Occipital lobe (tissue), 2 donors: Measurements from ENCODE around the gene IL27RA. TPM values are rescaled to one million over a fixed set of nuclear protein-coding genes. Genes with fewer than 3 reads are reported as not detected.
"Not testable (repeated sequence)": the region's sequence is repeated elsewhere in the genome, so short reads cannot be mapped to it uniquely, and the experiment has no call there.

ENCODE experiments used
- DNase-seq: peaks from one replicate; lab custom pipeline; 2025; lab: John Stamatoyannopoulos, UW
- total RNA-seq: library from RNA; depleted of rRNA; stranded (reverse); fragments of >200 nt; gene quantifications from one replicate; pipeline ENCODE4 v1.2.3, GENCODE V29; 2014

Gene IL27RA
- total RNA-seq, 1 donor from 2014 or later = 7.0 TPM

- no peak for DNase-seq
These were observed 33.1 kb upstream of the IL27RA start for GRCh38 chr19:13998426-13998825.

DNA sequence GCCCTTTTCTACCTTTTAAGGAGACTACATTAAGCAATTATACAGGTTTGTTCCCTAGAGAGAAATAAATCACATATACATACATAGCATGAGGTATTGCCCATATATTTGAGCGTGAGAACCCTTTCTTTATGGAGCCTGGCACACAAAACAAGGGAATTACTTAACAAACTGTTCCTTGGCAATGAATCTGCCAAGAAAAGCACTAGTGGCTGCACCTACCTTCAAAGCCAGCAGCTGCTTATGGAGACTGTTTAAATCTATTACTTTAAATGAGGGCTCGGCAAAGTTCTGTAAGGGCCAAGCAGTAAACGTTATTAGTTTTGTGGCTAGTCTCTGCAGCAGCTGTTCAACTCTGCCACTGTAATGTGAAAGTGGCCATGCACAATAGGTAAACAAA, 32.5 kb upstream of the IL27RA start:
- no peak for DNase-seq

DNA sequence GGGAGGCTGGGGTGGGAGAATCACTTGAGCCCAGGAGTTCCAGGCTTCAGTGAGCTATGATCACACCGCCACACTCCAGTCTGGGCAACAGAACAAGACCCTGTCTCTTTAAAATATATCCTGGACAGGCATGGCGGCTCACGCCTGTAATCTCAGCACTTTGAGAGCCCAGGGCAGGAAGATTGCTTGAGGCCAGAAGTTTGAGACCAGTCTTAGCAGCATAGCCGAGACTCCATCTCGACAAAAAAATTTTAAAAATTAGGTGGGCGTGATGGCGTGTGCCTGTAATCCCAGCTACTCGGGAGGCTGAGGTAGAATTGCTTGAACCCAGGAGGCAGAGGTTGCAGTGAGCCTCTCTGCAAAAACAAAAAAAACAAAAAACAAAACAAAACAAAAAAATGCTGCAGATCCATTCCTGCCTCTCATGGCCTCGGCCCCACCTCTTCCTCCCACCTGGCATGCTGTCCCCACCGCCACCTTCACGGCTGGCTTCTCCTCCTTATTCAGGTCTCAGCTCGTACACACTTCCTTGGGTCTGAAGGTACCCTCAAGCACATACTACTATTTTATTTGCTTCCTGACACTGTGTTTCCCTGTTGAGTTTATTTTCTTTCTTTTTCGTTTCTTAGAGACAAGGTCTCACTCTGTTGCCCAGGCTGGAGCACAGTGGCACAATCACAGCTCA, 30.7 kb upstream of the IL27RA start:
- DNase-seq = no peak

DNA sequence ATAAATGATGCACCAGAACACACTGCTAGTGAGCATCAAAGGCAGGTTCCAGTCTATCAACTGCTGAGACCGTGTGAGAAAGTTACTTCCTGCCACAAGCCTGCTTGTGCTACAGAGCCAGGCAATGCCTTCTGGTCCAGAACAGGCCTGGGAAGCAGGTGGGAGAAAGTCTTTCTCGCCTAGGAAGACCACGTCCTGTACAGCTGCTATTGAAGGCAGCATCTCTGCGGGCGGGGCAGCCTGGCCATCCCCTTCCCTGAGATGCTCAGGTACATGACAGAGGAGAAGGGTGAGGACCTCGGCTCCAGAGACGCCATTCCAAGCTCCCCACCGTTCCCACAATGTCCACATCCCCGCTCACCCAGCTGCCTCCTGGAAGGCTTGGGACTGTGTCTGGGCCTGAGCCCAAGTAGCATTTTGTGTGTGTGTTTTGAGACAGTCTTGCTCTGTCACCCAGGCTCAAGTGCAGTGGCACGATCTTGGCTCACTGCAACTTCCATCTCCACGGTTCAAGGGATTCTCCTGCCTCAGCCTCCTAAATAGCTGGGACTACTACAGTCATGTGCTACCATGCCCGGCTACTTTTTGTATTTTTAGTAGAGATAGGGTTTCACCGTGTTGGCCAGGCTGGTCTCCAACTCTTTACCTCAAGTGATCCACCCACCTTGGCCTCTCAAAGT, 28.9 kb upstream of the IL27RA start:
- DNase-seq = no peak

DNA sequence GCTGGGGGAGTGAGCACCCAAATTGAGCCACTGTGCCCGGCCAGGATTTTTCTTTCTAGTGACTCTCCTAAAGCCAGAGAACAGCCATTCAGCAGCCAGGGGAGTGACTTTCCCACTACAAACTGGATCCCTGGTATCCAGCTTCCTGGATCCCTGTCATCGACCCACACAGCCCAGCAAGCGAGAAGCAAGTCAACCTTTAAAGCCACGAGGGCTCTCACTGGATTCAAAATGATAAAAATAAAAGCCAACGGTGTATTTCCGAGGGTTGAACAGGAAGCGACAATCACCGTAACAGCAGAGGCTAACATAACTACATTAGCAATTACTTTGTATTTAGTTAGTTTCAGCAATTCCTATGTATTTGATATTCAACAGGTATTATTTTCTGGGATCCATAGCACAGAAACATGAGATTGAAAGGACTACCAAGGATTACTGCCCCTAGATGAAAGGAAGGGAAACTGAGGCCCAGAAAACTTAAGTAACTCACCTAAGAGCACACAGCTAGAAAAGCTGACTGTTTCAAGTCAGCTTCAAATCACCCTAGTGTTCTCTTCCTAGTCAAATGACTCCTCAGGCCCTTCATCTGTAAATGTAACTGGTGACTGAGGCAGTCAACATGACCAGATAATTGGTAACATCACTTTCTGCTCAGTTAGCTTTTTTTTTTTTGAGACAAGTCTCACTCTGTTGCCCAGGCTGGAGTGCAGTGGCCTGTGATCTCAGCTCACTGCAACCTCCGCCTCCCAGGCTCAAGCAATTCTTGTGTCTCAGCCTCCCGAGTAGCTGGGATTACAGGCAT, 28.1 kb upstream of the IL27RA start:
- no peak for DNase-seq

- peak; percentile 33 for DNase-seq
These were observed 26.8 kb upstream of the IL27RA start for GRCh38 chr19:14004619-14005348.

GRCh38 chr19:14005349-14006084, 26.0 kb upstream of the IL27RA start:
- DNase-seq = peak; percentile 73

GRCh38 chr19:14006085-14006765, 25.3 kb upstream of the IL27RA start, which contains the start of gene RFX1:
Gene RFX1, minus strand, starts transcription at chr19:14006320. Its CDS starts 12,477 bp downstream, at chr19:13993843.
- DNase-seq = peak; percentile 98

DNA sequence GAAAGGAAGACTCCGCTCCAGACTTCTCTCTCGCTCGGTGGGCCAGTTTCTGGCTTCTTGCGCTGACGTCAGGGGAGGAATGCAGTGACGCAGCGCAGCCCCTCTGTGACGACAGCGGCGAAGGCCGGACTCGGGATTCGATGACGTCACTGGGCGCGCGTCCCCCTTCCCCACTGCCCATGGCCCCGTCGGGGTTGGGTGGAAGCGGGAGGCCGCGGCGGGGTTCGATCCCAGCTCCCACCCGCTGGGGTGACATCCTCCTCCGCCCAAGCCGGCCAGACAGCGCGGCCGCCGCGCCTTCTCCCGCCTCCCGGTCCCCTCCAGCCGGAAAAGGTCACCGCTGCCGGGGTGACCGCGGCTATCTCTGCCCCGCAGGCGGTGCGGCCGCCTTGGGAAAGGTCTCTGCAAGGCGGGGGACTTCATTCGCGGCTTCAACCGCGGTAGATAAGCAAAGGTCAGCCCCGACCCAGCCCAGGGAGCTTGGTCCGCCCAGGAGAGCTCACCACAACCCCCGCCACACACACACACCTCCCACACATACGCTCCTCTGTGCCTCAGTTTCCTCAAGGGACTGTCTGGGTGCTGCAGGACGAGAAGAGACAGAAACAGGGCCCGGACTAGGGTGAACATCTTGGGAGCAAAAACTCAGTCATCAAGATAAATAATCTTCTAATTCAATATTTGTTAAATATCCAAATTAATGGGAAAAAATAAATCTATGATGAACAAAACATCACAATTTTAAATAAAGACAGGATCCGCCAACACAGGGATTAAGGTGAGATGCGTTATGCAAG, 24.6 kb upstream of the IL27RA start:
- no peak for DNase-seq

DNA sequence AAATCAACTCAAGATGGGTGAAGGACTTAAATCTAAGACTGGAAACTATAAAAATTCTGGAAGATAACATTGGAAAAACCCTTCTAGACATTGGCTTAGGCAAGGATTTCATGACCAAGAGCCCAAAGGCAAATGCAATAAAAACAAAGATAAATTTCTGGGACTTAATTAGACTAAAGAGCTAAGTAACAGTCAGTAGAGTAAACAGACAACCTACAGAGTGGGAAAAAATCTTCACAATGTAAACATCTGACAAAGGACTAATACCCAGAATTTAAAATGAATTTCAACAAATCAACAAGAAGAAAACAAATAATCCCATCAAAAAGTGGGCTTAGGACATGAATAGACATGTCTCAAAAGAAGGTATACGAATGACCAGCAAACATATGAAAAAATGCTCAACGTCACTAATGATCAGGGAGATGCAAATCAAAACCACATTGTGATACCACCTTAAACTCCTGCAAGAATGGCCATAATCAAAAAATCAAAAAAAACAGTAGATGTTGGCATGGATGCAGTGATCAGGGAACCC, 19.1 kb upstream of the IL27RA start:
- DNase-seq = no peak

- DNase-seq = no peak
These were observed 16.0 kb upstream of the IL27RA start for GRCh38 chr19:14015524-14016035.

GRCh38 chr19:14019100-14019499, 12.5 kb upstream of the IL27RA start:
- no peak for DNase-seq

GRCh38 chr19:14019739-14020138, 11.8 kb upstream of the IL27RA start:
- DNase-seq = not testable (repeated sequence)

DNA sequence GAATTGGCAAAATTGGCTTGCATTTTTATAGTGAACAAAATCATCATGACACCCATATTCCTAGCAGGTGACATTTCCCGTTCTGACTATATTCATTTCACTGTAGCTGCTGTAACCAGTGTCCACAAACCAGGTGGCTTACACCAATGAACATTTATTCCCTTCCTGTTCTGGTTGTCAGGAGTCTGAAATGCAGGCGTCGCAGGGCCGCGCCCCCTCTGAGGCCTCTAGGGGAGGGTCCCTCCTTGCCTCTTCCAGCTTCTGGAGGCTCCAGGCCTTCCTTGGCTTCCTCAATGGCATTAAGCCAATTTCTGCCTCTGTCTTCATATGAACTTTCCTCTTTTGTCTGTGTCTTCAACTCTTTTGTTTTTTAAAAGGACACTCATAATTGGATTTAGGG, 10.1 kb upstream of the IL27RA start:
- no peak for DNase-seq

DNA sequence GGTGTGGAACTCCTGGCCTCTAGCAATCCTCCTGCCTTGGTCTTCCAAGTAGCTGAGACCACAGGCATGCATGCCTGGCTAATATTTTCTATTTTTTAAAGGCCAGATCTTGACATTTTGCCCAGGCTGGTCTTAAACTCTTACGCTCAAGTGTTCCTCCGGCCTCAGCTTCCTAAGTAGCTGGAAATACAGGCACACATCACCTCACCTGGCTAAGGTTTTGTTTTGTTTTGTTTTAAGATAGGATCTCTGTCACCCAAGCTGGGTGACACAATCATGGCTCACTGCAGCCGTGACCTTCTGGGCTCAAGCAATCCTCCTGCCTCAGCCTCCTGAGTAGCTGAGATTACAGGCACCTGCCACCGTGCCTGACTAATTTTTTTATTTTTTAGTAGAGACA, 9.1 kb upstream of the IL27RA start:
- no peak for DNase-seq

DNA sequence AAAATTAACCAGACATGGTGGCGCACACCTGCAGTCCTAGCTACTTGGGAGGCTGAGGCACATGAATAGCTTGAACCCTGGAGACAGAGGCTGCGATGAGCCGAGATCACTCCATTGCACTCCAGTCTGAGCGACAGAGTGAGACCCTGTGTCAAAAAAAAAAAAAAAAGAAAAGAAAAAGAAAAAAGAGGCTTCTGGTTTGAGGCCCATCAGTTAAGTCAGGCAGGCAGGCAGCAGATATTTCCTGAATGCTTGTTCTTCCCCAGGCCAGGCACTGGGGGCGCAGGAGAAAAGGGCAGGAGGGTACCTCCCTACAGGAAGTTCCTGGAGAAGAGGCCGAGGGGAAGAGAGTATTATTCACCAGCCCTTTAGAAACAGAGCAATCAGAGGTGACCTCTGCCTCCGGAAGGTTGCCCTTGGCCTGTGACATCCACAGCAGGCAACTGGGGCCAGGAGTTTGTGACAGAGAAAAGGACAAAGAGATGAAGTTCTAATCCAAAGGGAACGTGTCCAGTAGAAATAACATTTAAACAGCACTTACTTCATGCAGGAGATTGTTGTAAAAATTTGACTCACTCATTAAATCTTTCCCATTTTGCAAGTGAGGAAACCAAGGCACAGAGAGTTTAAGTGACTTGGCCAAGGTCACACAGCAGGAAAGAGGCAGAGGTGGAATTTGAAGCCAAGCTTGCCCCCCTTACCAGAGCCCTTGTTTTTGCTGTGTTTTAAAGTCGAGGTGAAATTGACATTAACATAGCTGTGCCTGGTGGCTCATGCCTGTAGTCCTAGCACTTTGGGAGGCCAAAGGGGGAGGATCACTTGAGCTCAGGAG, 7.9 kb upstream of the IL27RA start:
- no peak for DNase-seq

- DNase-seq = not testable (repeated sequence)
These were observed 4.8 kb upstream of the IL27RA start for GRCh38 chr19:14026652-14027192.
